Ovary (tissue), 3 donors: ENCODE results near the gene CENPC.

Experiments
- EP300 ChIP-seq: sonication (generic); formaldehyde crosslinking; IDR thresholded peaks from one replicate; pipeline ENCODE4 v1.6.1; 2017; ENCODE audit warnings: antibody characterized with exemption
- POLR2A ChIP-seq: fragments of 450-650 bp; IDR thresholded peaks from one replicate; pipeline ENCODE4 v1.6.1; 2017; ENCODE audit warnings: antibody characterized with exemption, mild to moderate bottlenecking, moderate library complexity
- TF ChIP-seq, protein P1 (sequence below), 3 donors: fragments of 450-650 bp in 2 of 3; fragments of 200-600 bp in 1 of 3; IDR thresholded peaks; one replicate each; pipeline versions ENCODE4 v1.5.1 to v1.8.0; 2016 to 2022; ENCODE audit warnings: antibody characterized with exemption in 3 of 3, mild to moderate bottlenecking in 1 of 3
- donor health status: DM: no; HTN: no; CAD: no.

DNA sequence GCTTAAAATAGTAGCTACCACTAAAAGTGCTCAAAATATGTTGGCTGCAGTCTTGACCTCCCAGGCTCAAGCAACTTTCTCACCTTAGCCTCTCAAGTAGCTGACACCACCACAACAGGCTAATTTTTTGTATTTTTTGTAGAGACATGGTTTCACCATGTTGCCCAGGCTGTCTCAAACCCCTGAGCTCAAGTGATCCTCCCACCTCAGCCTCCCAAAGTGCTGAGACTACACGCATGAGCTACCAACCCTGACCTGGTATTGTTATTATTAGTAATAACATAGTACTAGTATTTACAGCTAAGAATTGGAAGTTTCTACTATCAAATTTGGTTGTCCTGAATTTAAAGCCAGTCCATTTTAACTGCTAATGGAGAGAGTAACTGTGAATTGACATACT, 31.2 kb upstream of the CENPC start:
- TF ChIP-seq, protein P1, sequence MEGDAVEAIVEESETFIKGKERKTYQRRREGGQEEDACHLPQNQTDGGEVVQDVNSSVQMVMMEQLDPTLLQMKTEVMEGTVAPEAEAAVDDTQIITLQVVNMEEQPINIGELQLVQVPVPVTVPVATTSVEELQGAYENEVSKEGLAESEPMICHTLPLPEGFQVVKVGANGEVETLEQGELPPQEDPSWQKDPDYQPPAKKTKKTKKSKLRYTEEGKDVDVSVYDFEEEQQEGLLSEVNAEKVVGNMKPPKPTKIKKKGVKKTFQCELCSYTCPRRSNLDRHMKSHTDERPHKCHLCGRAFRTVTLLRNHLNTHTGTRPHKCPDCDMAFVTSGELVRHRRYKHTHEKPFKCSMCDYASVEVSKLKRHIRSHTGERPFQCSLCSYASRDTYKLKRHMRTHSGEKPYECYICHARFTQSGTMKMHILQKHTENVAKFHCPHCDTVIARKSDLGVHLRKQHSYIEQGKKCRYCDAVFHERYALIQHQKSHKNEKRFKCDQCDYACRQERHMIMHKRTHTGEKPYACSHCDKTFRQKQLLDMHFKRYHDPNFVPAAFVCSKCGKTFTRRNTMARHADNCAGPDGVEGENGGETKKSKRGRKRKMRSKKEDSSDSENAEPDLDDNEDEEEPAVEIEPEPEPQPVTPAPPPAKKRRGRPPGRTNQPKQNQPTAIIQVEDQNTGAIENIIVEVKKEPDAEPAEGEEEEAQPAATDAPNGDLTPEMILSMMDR (IDR thresholded peaks at IDR 0.05) = no peak
- TF ChIP-seq EP300 = no peak
- no peak for TF ChIP-seq POLR2A
